B cell (primary cell): ENCODE measurements around the gene KCNQ5. TPM values are rescaled to one million over a fixed set of nuclear protein-coding genes. Genes with fewer than 3 reads are reported as not detected.
A peak's percentile ranks its signal among the peaks of the same experiment; 100 is the strongest.

ENCODE experiments used
- ATAC-seq: fragments of 200-7000 bp; cut with Tn5 transposase; one replicate; pipeline ENCODE4 v1.10.0; 2021; ENCODE audit warnings: low read depth, mild to moderate bottlenecking, moderate number of reproducible peaks, moderate library complexity
- CTCF ChIA-PET: fragments of 350-600 bp; sonication (Branson Sonifier 250); formaldehyde crosslinking; loops from one replicate; lab custom pipeline; 2021; ENCODE audit warnings: antibody characterized with exemption, inconsistent platforms; lab: Charles Lee
- POLR2A ChIA-PET: fragments of 350-600 bp; sonication (Branson Sonifier 250); formaldehyde crosslinking; loops from one replicate; lab custom pipeline; 2021; ENCODE audit warnings: antibody characterized with exemption; lab: Charles Lee
- DNase-seq: peaks from one replicate; pipeline ENCODE4 v3.0.0; 2013
- H2AFZ ChIP-seq: 2 replicates; pipeline ENCODE4 v1.6.1; 2012; ENCODE audit warnings: mild to moderate bottlenecking, low read depth, low read length; ENCODE audit not compliant: insufficient read depth, poor library complexity, severe bottlenecking
- H3K27ac ChIP-seq, 2 donors: 1 replicate in 1 of 2; 2 replicates in 1 of 2; pipeline ENCODE4 v1.5.1; 2012 to 2013; ENCODE audit warnings: low read length in 2 of 2, mild to moderate bottlenecking in 2 of 2, moderate library complexity in 1 of 2
- H3K27me3 ChIP-seq, 4 experiments: fragments of 200-600 bp in 1 of 4; sonication (generic) in 1 of 4; replicated peaks in 1 of 4; 1 replicate in 2 of 4; 2 replicates in 2 of 4; pipeline versions ENCODE4 v1.6.1 to v1.7.0; 2013 to 2016; ENCODE audit warnings: low read length in 3 of 4, mild to moderate bottlenecking in 2 of 4, mixed read lengths in 1 of 4, moderate library complexity in 1 of 4; ENCODE audit not compliant: insufficient read depth in 4 of 4, control insufficient read depth in 3 of 4; ENCODE audit errors: control extremely low read depth in 1 of 4
- H3K36me3 ChIP-seq, 2 experiments: replicated peaks in 1 of 2; 1 replicate in 1 of 2; 2 replicates in 1 of 2; pipeline versions ENCODE4 v1.6.1 to v1.7.1; 2013; ENCODE audit warnings: low read length in 1 of 2; ENCODE audit not compliant: insufficient read depth in 2 of 2, control insufficient read depth in 1 of 2; ENCODE audit errors: control extremely low read depth in 1 of 2, extremely low read depth in 1 of 2
- H3K4me1 ChIP-seq, 2 donors: fragments of 200-600 bp in 1 of 2; sonication (generic) in 1 of 2; 1 replicate in 1 of 2; 2 replicates in 1 of 2; pipeline versions ENCODE4 v1.5.1 to v1.6.1; 2013 to 2017; ENCODE audit warnings: low read length in 2 of 2; ENCODE audit not compliant: control insufficient read depth in 2 of 2, insufficient read depth in 2 of 2
- H3K4me2 ChIP-seq: replicated peaks from 2 replicates; pipeline ENCODE3; 2012; ENCODE audit warnings: mild to moderate bottlenecking, low read depth, low read length; ENCODE audit not compliant: poor library complexity, severe bottlenecking
- H3K4me3 ChIP-seq, 5 experiments: fragments of 200-600 bp in 1 of 5; sonication (generic) in 1 of 5; 1 replicate in 3 of 5; 2 replicates in 2 of 5; pipeline versions ENCODE4 v1.5.1 to v1.7.0; 2011 to 2016; ENCODE audit warnings: low read length in 4 of 5, mild to moderate bottlenecking in 4 of 5, low read depth in 2 of 5, control low read depth in 1 of 5, moderate library complexity in 1 of 5; ENCODE audit not compliant: insufficient read depth in 1 of 5; ENCODE audit errors: control extremely low read depth in 1 of 5, extremely low read depth in 1 of 5
- H3K79me2 ChIP-seq: fragments of 200-600 bp; sonication (generic); one replicate; pipeline ENCODE4 v1.6.0; 2016; ENCODE audit warnings: low read length; ENCODE audit not compliant: control insufficient read depth, insufficient read depth
- H3K9ac ChIP-seq: fragments of 200-600 bp; sonication (generic); 2 replicates; pipeline ENCODE4 v1.6.1; 2017; ENCODE audit warnings: mild to moderate bottlenecking, low read length, moderate library complexity
- H3K9me3 ChIP-seq, 3 donors: one replicate each; pipeline versions ENCODE4 v1.6.1 to v1.7.1; 2013; ENCODE audit warnings: low read length in 2 of 3; ENCODE audit not compliant: control insufficient read depth in 2 of 3, insufficient read depth in 1 of 3; ENCODE audit errors: control extremely low read depth in 1 of 3
- H4K20me1 ChIP-seq: 2 replicates; pipeline ENCODE4 v1.6.0; 2012; ENCODE audit warnings: mild to moderate bottlenecking, low read length; ENCODE audit not compliant: insufficient read depth, control insufficient read depth, poor library complexity, severe bottlenecking
- H3K27ac Mint-ChIP-seq: one replicate; pipeline ENCODE4 v1.8.0; 2021; ENCODE audit warnings: mixed read lengths
- H3K27me3 Mint-ChIP-seq: one replicate; pipeline ENCODE4 v1.8.0; 2021; ENCODE audit warnings: mixed read lengths
- H3K4me1 Mint-ChIP-seq: one replicate; pipeline ENCODE4 v1.8.0; 2021; ENCODE audit warnings: mixed read lengths
- H3K4me3 Mint-ChIP-seq: one replicate; pipeline ENCODE4 v1.8.0; 2021; ENCODE audit warnings: mixed read lengths
- H3K9me3 Mint-ChIP-seq: one replicate; pipeline ENCODE4 v1.8.0; 2022; ENCODE audit warnings: mixed read lengths; ENCODE audit not compliant: insufficient read depth
- CTCF ChIP-seq: fragments of 200-600 bp; IDR thresholded peaks from one replicate; pipeline ENCODE4 v1.8.0; 2022; ENCODE audit warnings: antibody characterized with exemption, mild to moderate bottlenecking
- EZH2 ChIP-seq: IDR thresholded peaks from 2 replicates; pipeline ENCODE4 v1.6.1; 2012; ENCODE audit warnings: borderline replicate concordance, low read depth, mild to moderate bottlenecking, moderate library complexity, low read length; ENCODE audit not compliant: insufficient read depth, poor library complexity, severe bottlenecking
- WGBS: methylation state at CpG from one replicate; pipeline ENCODE4 v1.1.5; 2013; ENCODE audit warnings: missing lambda C conversion rate; ENCODE audit not compliant: insufficient coverage; 5-methylcytosine and 5-hydroxymethylcytosine counted together
- intact Hi-C: fragments of 100-400 bp; cut with micrococcal nuclease; formaldehyde crosslinking; loops from one replicate; pipeline ENCODE4 v1.10.0; 2022
- polyA plus RNA-seq: library from polyadenylated mRNA; depleted of rRNA; stranded (reverse); fragments of >200 nt; gene quantifications from 2 replicates; pipeline ENCODE4 v1.2.3, GENCODE V29; 2012
- total RNA-seq, 2 donors: library from RNA; stranded (reverse); fragments of 120-200 nt in 1 of 2; gene quantifications; 1 replicate in 1 of 2; 2 replicates in 1 of 2; pipeline versions ENCODE4 v1.2.3 to v1.2.4, GENCODE V29; 2013 to 2022

Gene KCNQ5
- total and polyA plus RNA-seq, 2 donors (not counting 1 experiment from before 2014, with no cell fraction given): 2.3 to 9.4 TPM

DNA sequence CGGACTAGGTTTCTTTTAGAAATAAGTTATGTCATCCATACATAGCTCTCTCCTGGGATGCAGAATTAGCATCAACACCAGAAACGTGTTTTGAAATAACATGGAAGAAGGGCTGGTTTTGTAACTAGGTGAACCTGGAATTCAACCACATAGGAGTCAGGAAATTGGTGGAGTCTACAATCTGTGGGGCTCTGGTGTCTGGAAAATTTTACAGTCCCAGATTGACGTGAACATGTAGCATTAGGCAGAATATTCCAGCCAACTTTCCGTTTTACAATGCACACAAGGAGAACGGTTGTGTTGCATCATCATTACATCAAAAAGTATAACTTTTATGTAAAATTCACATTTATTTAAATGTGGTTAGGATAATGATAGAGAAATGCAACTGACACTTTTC, 1.9 kb downstream of the KCNQ5 start:
- Histone ChIP-seq H3K4me1 (peaks cover 33 to 34% of the 10 kb centered on the region in 2 donors), H3K36me3 (no peaks in the 10 kb centered on the region), H3K9me3 (no peaks in the 10 kb centered on the region), H3K27me3 (no peaks in the 10 kb centered on the region), H3K4me3 (peak overlapping the region in 3 of 5 experiments; percentile 5 to 89 (median 80)), H4K20me1 (no peaks in the 10 kb centered on the region), H3K27ac (no peak overlapping the region), H3K4me2 (peak overlapping the region; percentile 100), H2AFZ (no peak overlapping the region), H3K9ac (no peak overlapping the region), H3K79me2 (peaks cover 35% of the 10 kb centered on the region)
- DNase-seq: no peak
- WGBS: 100% methylated on average over 1 of the region's 5 CpGs
- H3K4me1 Mint-ChIP-seq: peaks cover 50% of the 10 kb centered on the region
- H3K9me3 Mint-ChIP-seq: no peaks in the 10 kb centered on the region
- intact Hi-C loops: loop anchor here (1.0 to 5.0 kb wide), 6 partner anchors 29 to 1957 kb away; partner anchors contain the start of genes EEF1A1 and SMAP1
- no peak for ATAC-seq
- ChIA-PET POLR2A (no interaction called here), CTCF (interaction anchor here (1.5 to 13.4 kb wide), 2 partner anchors 16 to 508 kb away, joined by 4 to 586 read pairs; no protein-coding TSS in a partner anchor)
- peak overlapping the region; percentile 89 for H3K27ac Mint-ChIP-seq
- TF ChIP-seq EZH2 (no peak), CTCF (no peak)
- no peaks in the 10 kb centered on the region for H3K27me3 Mint-ChIP-seq
- H3K4me3 Mint-ChIP-seq: peak overlapping the region; percentile 96

DNA sequence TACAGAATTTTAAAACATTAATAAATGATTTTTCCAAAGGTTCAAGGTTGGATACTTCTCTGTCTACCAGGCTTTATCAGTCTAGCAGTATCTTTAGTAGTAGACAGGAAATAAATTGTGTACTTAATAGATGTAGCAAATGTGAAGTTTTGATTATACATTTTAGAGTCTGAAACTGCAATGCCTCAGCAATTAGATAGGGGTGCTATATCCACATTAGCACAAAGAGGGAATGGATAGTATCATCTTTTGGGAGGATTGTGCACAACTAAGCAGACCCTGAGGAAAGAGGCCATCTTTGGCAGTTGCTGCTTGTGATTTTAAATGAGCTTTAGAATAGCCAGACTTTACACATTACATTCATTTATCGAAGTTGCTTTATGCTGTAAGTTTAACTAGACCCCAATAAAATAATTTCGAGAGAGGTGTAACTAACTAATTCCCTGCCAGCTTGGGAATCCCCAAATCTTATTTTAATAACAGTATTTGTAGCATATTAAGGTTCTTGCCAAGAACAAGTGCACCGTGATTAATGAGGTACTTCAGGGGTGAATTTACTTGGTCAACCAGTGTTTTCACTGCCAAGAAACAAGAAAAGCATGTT, 2.8 kb downstream of the KCNQ5 start:
- WGBS: no CpG with 5 or more reads among the region's 3 CpGs
- DNase-seq (peak; percentile 45), ATAC-seq (no peak)
- ChIA-PET POLR2A (no interaction called here), CTCF (interaction anchor here (0.6 to 1.4 kb wide), 3 partner anchors 9 to 508 kb away, joined by 3 to 7 read pairs (median 5); no protein-coding TSS in a partner anchor)
- Histone ChIP-seq H4K20me1 (no peaks in the 10 kb centered on the region), H3K9ac (no peak overlapping the region), H3K9me3 (no peaks in the 10 kb centered on the region), H3K27me3 (no peaks in the 10 kb centered on the region), H3K79me2 (peaks cover 43% of the 10 kb centered on the region), H3K27ac (no peak overlapping the region), H2AFZ (no peak overlapping the region), H3K36me3 (no peaks in the 10 kb centered on the region), H3K4me3 (no peak overlapping the region), H3K4me1 (peaks cover 30 to 31% of the 10 kb centered on the region in 2 donors), H3K4me2 (peak overlapping the region; percentile 100)
- Mint-ChIP-seq H3K4me1 (peaks cover 44% of the 10 kb centered on the region), H3K27ac (no peak overlapping the region), H3K27me3 (no peaks in the 10 kb centered on the region), H3K4me3 (no peak overlapping the region), H3K9me3 (no peaks in the 10 kb centered on the region)
- TF ChIP-seq EZH2 (no peak), CTCF (peak; percentile 88)
- intact Hi-C loops: loop anchor here (5.0 kb wide), 4 partner anchors 123 to 1957 kb away; partner anchors contain the start of genes EEF1A1 and SMAP1
